ENCODE results near the gene HHATL.

Gene HHATL

GRCh38 chr3:42696356-42697288 is 6.0 kb downstream of the HHATL start:
- DNase-seq (ENCODE audit: insufficient read length, low spot score), result no peak

GRCh38 chr3:42694366-42694765 is 8.2 kb downstream of the HHATL start:
- DNase-seq (ENCODE audit: insufficient read length, low spot score) (no peak), FAIRE-seq (no peak)
- no peak for TF ChIP-seq TAF1 (IDR thresholded peaks at IDR 0.05; ENCODE audit: low read depth, low read length)
- TF ChIP-seq POU2F2 (IDR thresholded peaks at IDR 0.05; ENCODE audit: low read depth, low read length), result no peak

More at GRCh38 chr3:42696356-42697288, 6.0 kb downstream of the HHATL start:
- no peak for FAIRE-seq
- TF ChIP-seq POLR2A (IDR thresholded peaks at IDR 0.05; ENCODE audit: low read depth, low read length), result no peak
- TF ChIP-seq SPI1 (IDR thresholded peaks at IDR 0.05; ENCODE audit: low read depth, low read length), result no peak
- TF ChIP-seq POLR2AphosphoS5 (IDR thresholded peaks at IDR 0.05; ENCODE audit: low read depth, low read length), result no peak
- no peak for TF ChIP-seq PAX5 (IDR thresholded peaks at IDR 0.05; ENCODE audit: insufficient read depth, low read length, severe bottlenecking)
- no peak for TF ChIP-seq POU2F2 (IDR thresholded peaks at IDR 0.05; ENCODE audit: low read depth, low read length)

GRCh38 chr3:42693530-42693930 is 9.1 kb downstream of the HHATL start:
- TF ChIP-seq PAX5 (IDR thresholded peaks at IDR 0.05; ENCODE audit: insufficient read depth, low read length, severe bottlenecking), result no peak
- TF ChIP-seq TAF1 (IDR thresholded peaks at IDR 0.05; ENCODE audit: low read depth, low read length), result no peak
- no peak for TF ChIP-seq POLR2A (IDR thresholded peaks at IDR 0.05; ENCODE audit: low read depth, low read length)
- no peak for TF ChIP-seq SPI1 (IDR thresholded peaks at IDR 0.05; ENCODE audit: low read depth, low read length)
- no peak for TF ChIP-seq POU2F2 (IDR thresholded peaks at IDR 0.05; ENCODE audit: low read depth, low read length)
- no peak for TF ChIP-seq POLR2AphosphoS5 (IDR thresholded peaks at IDR 0.05; ENCODE audit: low read depth, low read length)
- DNase-seq (ENCODE audit: insufficient read length, low spot score) (no peak), FAIRE-seq (no peak)

- FAIRE-seq, result no peak
These were observed 9.7 kb downstream of the HHATL start for GRCh38 chr3:42692667-42693529.

GRCh38 chr3:42691816-42692666 is 10.6 kb downstream of the HHATL start:
- DNase-seq (ENCODE audit: insufficient read length, low spot score) (peak; percentile 5), FAIRE-seq (no peak)

More at GRCh38 chr3:42692667-42693529, 9.7 kb downstream of the HHATL start:
- no peak for DNase-seq (ENCODE audit: insufficient read length, low spot score)
- no peak for TF ChIP-seq TAF1 (IDR thresholded peaks at IDR 0.05; ENCODE audit: low read depth, low read length)
- no peak for TF ChIP-seq POLR2AphosphoS5 (IDR thresholded peaks at IDR 0.05; ENCODE audit: low read depth, low read length)
- TF ChIP-seq SPI1 (IDR thresholded peaks at IDR 0.05; ENCODE audit: low read depth, low read length), result no peak
- no peak for TF ChIP-seq POU2F2 (IDR thresholded peaks at IDR 0.05; ENCODE audit: low read depth, low read length)
- TF ChIP-seq PAX5 (IDR thresholded peaks at IDR 0.05; ENCODE audit: insufficient read depth, low read length, severe bottlenecking), result no peak
- TF ChIP-seq POLR2A (IDR thresholded peaks at IDR 0.05; ENCODE audit: low read depth, low read length), result no peak

GRCh38 chr3:42690766-42691680 is 11.6 kb downstream of the HHATL start:
- no peak for TF ChIP-seq SPI1 (IDR thresholded peaks at IDR 0.05; ENCODE audit: low read depth, low read length)
- TF ChIP-seq POLR2AphosphoS5 (IDR thresholded peaks at IDR 0.05; ENCODE audit: low read depth, low read length), result no peak
- DNase-seq (ENCODE audit: insufficient read length, low spot score), result peak; percentile 11
- no peak for FAIRE-seq

More at GRCh38 chr3:42691816-42692666, 10.6 kb downstream of the HHATL start:
- TF ChIP-seq POLR2A (IDR thresholded peaks at IDR 0.05; ENCODE audit: low read depth, low read length) (no peak), SPI1 (IDR thresholded peaks at IDR 0.05; ENCODE audit: low read depth, low read length) (no peak), TAF1 (IDR thresholded peaks at IDR 0.05; ENCODE audit: low read depth, low read length) (no peak), POLR2AphosphoS5 (IDR thresholded peaks at IDR 0.05; ENCODE audit: low read depth, low read length) (no peak), POU2F2 (IDR thresholded peaks at IDR 0.05; ENCODE audit: low read depth, low read length) (no peak), PAX5 (IDR thresholded peaks at IDR 0.05; ENCODE audit: insufficient read depth, low read length, severe bottlenecking) (no peak)

- TF ChIP-seq PAX5 (IDR thresholded peaks at IDR 0.05; ENCODE audit: insufficient read depth, low read length, severe bottlenecking), result no peak
- TF ChIP-seq POU2F2 (IDR thresholded peaks at IDR 0.05; ENCODE audit: low read depth, low read length), result no peak
- TF ChIP-seq SPI1 (IDR thresholded peaks at IDR 0.05; ENCODE audit: low read depth, low read length), result no peak
- TF ChIP-seq POLR2AphosphoS5 (IDR thresholded peaks at IDR 0.05; ENCODE audit: low read depth, low read length), result no peak
- no peak for TF ChIP-seq POLR2A (IDR thresholded peaks at IDR 0.05; ENCODE audit: low read depth, low read length)
- no peak for TF ChIP-seq TAF1 (IDR thresholded peaks at IDR 0.05; ENCODE audit: low read depth, low read length)
- DNase-seq (ENCODE audit: insufficient read length, low spot score), result no peak
- FAIRE-seq, result no peak
These were observed 12.4 kb downstream of the HHATL start for GRCh38 chr3:42690191-42690590.

- no peak for DNase-seq (ENCODE audit: insufficient read length, low spot score)
- TF ChIP-seq PAX5 (IDR thresholded peaks at IDR 0.05; ENCODE audit: insufficient read depth, low read length, severe bottlenecking), result no peak
- no peak for TF ChIP-seq POU2F2 (IDR thresholded peaks at IDR 0.05; ENCODE audit: low read depth, low read length)
- TF ChIP-seq POLR2A (IDR thresholded peaks at IDR 0.05; ENCODE audit: low read depth, low read length), result no peak
- TF ChIP-seq TAF1 (IDR thresholded peaks at IDR 0.05; ENCODE audit: low read depth, low read length), result no peak
- TF ChIP-seq POLR2AphosphoS5 (IDR thresholded peaks at IDR 0.05; ENCODE audit: low read depth, low read length), result no peak
- TF ChIP-seq SPI1 (IDR thresholded peaks at IDR 0.05; ENCODE audit: low read depth, low read length), result no peak
- no peak for FAIRE-seq
These were observed 13.1 kb downstream of the HHATL start for GRCh38 chr3:42689421-42690014.
